Measurements from ENCODE around the gene NOXO1.

The NOXO1 gene

GRCh38 chr16:2009791-2010510 lies 28.7 kb upstream of the NOXO1 start, which contains the start of gene ZNF598:
TSS of gene ZNF598 (minus strand) at chr16:2009821.
- peak; percentile 80 to 88 for DNase-seq

GRCh38 chr16:2009164-2009711 lies 28.0 kb upstream of the NOXO1 start:
- DNase-seq = no peak

GRCh38 chr16:2008631-2009163 lies 27.4 kb upstream of the NOXO1 start:
- DNase-seq = peak in 1 of 2 experiments; percentile 11

GRCh38 chr16:2008009-2008526 lies 26.8 kb upstream of the NOXO1 start:
- peak in 1 of 2 experiments; percentile 15 for DNase-seq

GRCh38 chr16:2007081-2007836 lies 26.0 kb upstream of the NOXO1 start:
- DNase-seq = peak in 1 of 2 experiments; percentile 24

- no peak for DNase-seq
Observed at GRCh38 chr16:2006317-2006716, 25.0 kb upstream of the NOXO1 start.

GRCh38 chr16:2005646-2006045 lies 24.4 kb upstream of the NOXO1 start:
- DNase-seq = no peak

GRCh38 chr16:2004795-2005517 lies 23.7 kb upstream of the NOXO1 start:
- peak in 1 of 2 experiments; percentile 42 for DNase-seq

- peak; percentile 91 to 93 for DNase-seq
Observed at GRCh38 chr16:2003827-2004641, 22.8 kb upstream of the NOXO1 start.

GRCh38 chr16:2003231-2003826 lies 22.1 kb upstream of the NOXO1 start:
- DNase-seq = no peak

- no peak for DNase-seq
Observed at GRCh38 chr16:2002406-2003230, 21.3 kb upstream of the NOXO1 start.

GRCh38 chr16:2001456-2002355 lies 20.4 kb upstream of the NOXO1 start:
- no peak for DNase-seq

GRCh38 chr16:2001035-2001434 lies 19.8 kb upstream of the NOXO1 start:
- DNase-seq = no peak

GRCh38 chr16:1999866-2000514 lies 18.7 kb upstream of the NOXO1 start:
- DNase-seq = no peak

GRCh38 chr16:1998852-1999801 lies 17.9 kb upstream of the NOXO1 start:
- DNase-seq = no peak

- DNase-seq = no peak
Observed at GRCh38 chr16:1998360-1998835, 17.1 kb upstream of the NOXO1 start.

Data from NCI-H2081 (cell line).